ENCODE data around the gene EEPD1. TPM values are rescaled to one million over a fixed set of nuclear protein-coding genes. Genes with fewer than 3 reads are reported as not detected.
A peak's percentile ranks its signal among the peaks of the same experiment; 100 is the strongest.
"Not testable (repeated sequence)": the region's sequence is repeated elsewhere in the genome, so short reads cannot be mapped to it uniquely, and the experiment has no call there.

The EEPD1 gene
- polyA plus RNA-seq, 1 experiment = 2.5 TPM

DNA sequence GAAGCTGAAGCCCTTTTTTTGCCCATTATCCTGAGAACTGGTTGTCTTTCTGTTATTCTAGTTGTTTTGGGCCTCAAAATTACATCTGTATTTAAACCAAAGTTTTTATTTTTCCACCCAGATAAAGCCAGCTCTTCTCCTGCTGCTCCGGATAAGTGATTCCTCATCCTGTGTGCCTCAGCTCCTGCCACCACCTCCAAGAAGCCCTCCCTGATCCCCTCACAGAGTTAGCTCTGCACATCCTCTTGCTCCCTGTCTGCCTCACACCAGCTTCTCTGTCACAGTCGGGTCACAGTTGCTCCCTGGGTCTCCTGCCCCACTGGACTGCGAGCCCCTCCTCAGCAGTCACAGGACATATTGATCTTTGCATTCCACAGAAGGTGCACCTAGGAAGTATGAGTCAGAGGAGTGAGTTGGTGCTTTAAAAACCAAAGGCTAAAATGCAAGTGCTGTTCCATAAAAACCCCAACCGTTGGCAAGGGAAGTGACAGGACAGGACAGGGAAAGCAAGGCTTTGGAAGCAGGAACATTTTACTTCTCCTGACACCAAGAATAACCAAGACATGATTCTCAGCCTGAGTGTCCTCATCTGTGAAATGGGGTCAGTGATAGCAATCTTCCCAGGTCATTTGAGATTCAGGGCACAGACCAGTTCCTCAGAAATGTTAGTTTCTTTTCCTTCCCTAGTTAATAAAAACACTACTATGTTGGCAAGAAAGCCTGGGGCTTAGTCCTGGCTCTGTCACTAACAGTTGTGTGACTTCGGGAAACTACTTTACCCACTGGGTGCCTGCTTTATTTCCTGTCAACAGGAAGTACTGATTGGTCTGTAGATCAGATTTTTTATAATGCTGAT is 36.5 kb upstream of the EEPD1 start:
- POLR2A ChIA-PET = interaction anchor here (0.6 kb wide), 1 partner anchor 30 kb away, joined by 5 read pairs; no protein-coding TSS in a partner anchor
- 0 out of 2 replicates have a peak overlapping the region, but pooled peaks have one; percentile 2 for H3K4me3 ChIP-seq (ENCODE audit: low read depth, low read length)
- TF ChIP-seq, protein P1, sequence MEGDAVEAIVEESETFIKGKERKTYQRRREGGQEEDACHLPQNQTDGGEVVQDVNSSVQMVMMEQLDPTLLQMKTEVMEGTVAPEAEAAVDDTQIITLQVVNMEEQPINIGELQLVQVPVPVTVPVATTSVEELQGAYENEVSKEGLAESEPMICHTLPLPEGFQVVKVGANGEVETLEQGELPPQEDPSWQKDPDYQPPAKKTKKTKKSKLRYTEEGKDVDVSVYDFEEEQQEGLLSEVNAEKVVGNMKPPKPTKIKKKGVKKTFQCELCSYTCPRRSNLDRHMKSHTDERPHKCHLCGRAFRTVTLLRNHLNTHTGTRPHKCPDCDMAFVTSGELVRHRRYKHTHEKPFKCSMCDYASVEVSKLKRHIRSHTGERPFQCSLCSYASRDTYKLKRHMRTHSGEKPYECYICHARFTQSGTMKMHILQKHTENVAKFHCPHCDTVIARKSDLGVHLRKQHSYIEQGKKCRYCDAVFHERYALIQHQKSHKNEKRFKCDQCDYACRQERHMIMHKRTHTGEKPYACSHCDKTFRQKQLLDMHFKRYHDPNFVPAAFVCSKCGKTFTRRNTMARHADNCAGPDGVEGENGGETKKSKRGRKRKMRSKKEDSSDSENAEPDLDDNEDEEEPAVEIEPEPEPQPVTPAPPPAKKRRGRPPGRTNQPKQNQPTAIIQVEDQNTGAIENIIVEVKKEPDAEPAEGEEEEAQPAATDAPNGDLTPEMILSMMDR (IDR thresholded peaks at IDR 0.05; ENCODE audit: insufficient read depth, low read depth, low read length) = no peak
- H3K27me3 ChIP-seq (ENCODE audit: control insufficient read depth, insufficient read depth, low read length) = no peaks in the 10 kb centered on the region
- DNase-seq (ENCODE audit: low read depth) = no peak
- no peaks in the 10 kb centered on the region for H3K36me3 ChIP-seq (ENCODE audit: control insufficient read depth, insufficient read depth, low read length)
- CTCF ChIA-PET = interaction anchor here (1.0 to 2.4 kb wide), 7 partner anchors 10 to 175 kb away, joined by 3 to 8 read pairs (median 5); no protein-coding TSS in a partner anchor

DNA sequence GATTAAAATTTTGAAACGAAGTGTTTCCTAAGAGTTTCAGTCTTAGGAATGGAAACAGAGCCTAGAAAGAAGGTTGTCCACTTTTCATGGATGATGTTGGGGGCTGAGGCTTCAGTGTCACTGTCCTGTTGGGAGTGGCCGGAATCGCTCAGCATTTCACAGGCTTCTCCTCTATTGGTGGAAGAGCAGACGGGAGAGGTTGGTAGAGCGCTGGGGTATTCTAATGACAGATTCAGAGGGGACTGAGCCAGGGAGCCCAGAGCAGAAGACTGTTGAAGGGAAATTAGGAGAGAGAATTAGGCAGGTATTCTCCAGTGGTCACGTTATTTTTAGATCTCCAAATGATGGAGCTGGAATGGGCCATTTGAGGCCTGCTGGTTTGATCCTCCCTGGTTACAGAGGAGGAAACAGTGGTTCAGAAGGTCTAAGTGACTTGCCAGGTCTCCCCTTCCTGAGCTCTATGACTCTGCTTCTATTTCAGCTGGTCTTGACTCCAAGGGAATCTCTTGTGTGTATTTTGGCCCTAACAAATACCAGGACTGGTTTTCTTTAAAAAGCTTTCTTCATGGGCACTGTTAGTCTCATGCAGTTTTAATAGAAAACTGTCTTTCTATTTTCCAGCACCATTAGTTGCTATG is 35.7 kb upstream of the EEPD1 start:
- CTCF ChIA-PET = interaction anchor here (0.7 to 1.7 kb wide), 4 partner anchors 10 to 175 kb away, joined by 3 to 5 read pairs (median 4); no protein-coding TSS in a partner anchor
- Histone ChIP-seq H3K36me3 (ENCODE audit: control insufficient read depth, insufficient read depth, low read length) (no peaks in the 10 kb centered on the region), H3K27me3 (ENCODE audit: control insufficient read depth, insufficient read depth, low read length) (no peaks in the 10 kb centered on the region), H3K4me3 (ENCODE audit: low read depth, low read length) (no peak overlapping the region)
- TF ChIP-seq, protein P1 (IDR thresholded peaks at IDR 0.05; ENCODE audit: insufficient read depth, low read depth, low read length) = no peak
- POLR2A ChIA-PET = no interaction called here
- DNase-seq (ENCODE audit: low read depth) = no peak

DNA sequence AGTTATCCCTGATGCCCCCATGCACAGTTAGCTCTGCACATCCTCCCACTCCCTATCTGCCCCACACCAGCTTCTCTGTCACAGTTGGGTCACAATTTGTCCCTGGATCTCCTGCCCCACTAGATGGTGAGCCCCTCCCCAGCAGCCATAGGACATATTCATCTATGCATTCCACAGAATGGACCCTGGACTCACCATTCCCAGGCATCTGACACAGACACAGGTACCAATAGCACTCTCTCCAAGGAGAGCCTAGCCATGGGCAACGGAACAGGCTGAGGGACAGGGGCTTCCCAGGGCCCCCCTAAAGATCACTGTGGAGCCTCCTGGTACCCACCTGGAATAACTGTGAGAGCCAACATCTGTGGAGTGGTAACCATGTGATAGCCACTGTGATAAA is 34.7 kb upstream of the EEPD1 start:
- Histone ChIP-seq H3K27me3 (ENCODE audit: control insufficient read depth, insufficient read depth, low read length) (no peaks in the 10 kb centered on the region), H3K4me3 (ENCODE audit: low read depth, low read length) (no peak overlapping the region), H3K36me3 (ENCODE audit: control insufficient read depth, insufficient read depth, low read length) (no peaks in the 10 kb centered on the region)
- ChIA-PET CTCF (interaction anchor here (0.9 to 1.7 kb wide), 3 partner anchors 9 to 133 kb away, joined by 3 to 5 read pairs (median 4); no protein-coding TSS in a partner anchor), POLR2A (no interaction called here)
- TF ChIP-seq, protein P1 (IDR thresholded peaks at IDR 0.05; ENCODE audit: insufficient read depth, low read depth, low read length) = no peak
- DNase-seq (ENCODE audit: low read depth) = no peak

DNA sequence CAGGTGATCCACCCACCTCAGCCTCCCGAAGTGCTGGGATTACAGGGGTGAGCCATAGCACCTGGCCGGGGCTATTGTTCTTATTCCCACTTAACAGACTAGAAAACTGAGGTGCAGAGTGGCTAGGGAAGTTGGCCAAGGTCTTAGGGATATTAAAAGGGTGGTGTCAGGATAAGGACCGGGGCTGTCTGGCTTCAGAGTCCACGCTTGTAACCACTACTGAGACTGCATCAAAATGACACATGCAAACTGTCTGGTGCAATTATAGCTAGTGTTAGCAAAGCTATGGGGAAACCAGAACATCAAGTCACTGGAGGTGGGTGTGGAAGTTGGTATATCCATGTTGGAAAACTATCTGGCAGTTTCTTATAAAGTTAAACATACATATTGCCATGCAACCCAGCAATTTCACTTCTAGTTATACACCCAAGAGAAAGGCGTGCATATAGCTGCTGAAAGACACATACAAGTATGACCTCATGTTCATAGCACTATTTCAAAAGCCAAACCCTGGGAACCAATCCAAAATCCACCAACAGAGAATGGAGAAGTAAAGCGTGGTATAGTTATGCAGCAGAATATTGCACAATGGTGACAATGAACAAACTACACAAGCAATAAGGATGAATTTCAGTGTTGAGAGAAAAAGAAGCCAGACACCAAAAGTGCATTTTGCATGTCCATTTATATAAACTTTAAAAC is 33.9 kb upstream of the EEPD1 start:
- DNase-seq (ENCODE audit: low read depth) = peak; percentile 79
- CTCF ChIA-PET = interaction anchor here (0.6 to 1.6 kb wide), 2 partner anchors 10 to 534 kb away, joined by 3 to 10 read pairs; no protein-coding TSS in a partner anchor
- TF ChIP-seq, protein P1 (IDR thresholded peaks at IDR 0.05; ENCODE audit: insufficient read depth, low read depth, low read length) = no peak
- Histone ChIP-seq H3K4me3 (ENCODE audit: low read depth, low read length) (no peak overlapping the region), H3K27me3 (ENCODE audit: control insufficient read depth, insufficient read depth, low read length) (no peaks in the 10 kb centered on the region), H3K36me3 (ENCODE audit: control insufficient read depth, insufficient read depth, low read length) (no peaks in the 10 kb centered on the region)
- POLR2A ChIA-PET = no interaction called here

DNA sequence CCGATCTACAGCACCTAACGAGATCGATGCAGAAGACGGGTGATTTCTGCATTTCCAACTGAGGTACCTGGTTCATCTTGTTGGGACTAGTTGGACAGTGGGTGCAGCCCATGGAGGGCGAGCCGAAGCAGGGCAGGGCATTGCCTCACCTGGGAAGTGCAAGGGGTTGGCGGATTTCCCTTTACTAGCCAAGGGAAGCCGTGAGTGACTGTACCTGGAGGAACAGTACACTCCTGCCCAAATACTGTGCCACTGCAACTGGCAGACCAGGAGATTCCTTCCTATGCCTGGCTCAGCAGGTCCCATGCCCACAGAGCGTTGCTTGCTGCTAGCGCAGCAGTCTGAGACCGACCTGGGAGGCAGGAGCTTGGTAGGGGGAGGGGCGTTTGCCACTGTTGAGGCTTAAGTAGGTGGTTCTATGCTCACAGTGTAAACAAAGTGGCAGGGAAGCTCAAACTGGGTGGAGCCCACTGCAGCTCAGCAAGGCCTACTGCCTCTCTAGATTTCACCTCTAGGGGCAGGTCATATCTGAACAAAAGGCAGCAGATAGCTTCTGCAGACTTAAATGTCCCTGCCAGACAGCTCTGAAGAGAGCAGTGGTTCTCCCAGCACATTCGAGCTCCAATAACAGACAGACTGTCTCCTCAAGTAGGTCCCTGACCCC is 32.9 kb upstream of the EEPD1 start:
- H3K4me3 ChIP-seq (ENCODE audit: low read depth, low read length); POLR2A ChIA-PET; H3K27me3 ChIP-seq (ENCODE audit: control insufficient read depth, insufficient read depth, low read length); DNase-seq (ENCODE audit: low read depth); H3K36me3 ChIP-seq (ENCODE audit: control insufficient read depth, insufficient read depth, low read length): not testable (repeated sequence)
- CTCF ChIA-PET = interaction anchor here (1.0 to 1.6 kb wide), 2 partner anchors 9 to 66 kb away, joined by 3 to 10 read pairs; no protein-coding TSS in a partner anchor

DNA sequence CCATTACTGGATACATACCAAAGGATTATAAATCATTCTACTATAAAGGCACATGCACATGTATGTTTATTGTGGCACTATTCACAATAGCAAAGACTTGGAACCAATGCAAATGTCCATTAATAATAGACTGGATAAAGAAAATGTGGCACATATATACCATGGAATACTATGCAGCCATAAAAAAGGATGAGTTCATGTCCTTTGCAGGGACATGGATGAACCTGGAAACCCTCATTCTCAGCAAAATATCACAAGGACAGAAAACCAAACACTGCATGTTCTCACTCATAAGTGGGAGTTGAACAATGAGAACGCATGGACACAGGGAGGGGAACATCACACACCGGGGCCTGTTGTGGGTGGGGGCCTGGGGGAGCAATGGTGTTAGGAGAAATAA is 27.4 kb upstream of the EEPD1 start:
- CTCF ChIA-PET; POLR2A ChIA-PET; DNase-seq (ENCODE audit: low read depth); H3K4me3 ChIP-seq (ENCODE audit: low read depth, low read length); H3K36me3 ChIP-seq (ENCODE audit: control insufficient read depth, insufficient read depth, low read length); H3K27me3 ChIP-seq (ENCODE audit: control insufficient read depth, insufficient read depth, low read length): not testable (repeated sequence)
